GM12878 (cell line): Measurements from ENCODE around the gene WSCD2. TPM values are rescaled to one million over a fixed set of nuclear protein-coding genes. Genes with fewer than 3 reads are reported as not detected.

Experiments used
- ATAC-seq: fragments of 200-7000 bp; cut with Tn5 transposase; 3 replicates; pipeline ENCODE4 v1.9.1; 2020; ENCODE audit warnings: mild to moderate bottlenecking, moderate library complexity
- BruUV-seq: library from RNA; stranded (reverse); fragments of 400-500 nt; replicated peaks from 2 replicates; lab custom pipeline; 2021; lab: Mats Ljungman, UMichigan
- CTCF ChIA-PET: fragments of 300-600 bp; sonication (Branson Sonifier 250); formaldehyde crosslinking; extraction: SDS; loops from one replicate; lab custom pipeline; 2021; ENCODE audit warnings: inconsistent platforms; lab: Yijun Ruan, JAX
- POLR2A ChIA-PET: fragments of 350-600 bp; formaldehyde crosslinking; extraction: SDS; loops from one replicate; lab custom pipeline; 2021; ENCODE audit warnings: inconsistent platforms; lab: Charles Lee
- RAD21 ChIA-PET: fragments of 300-600 bp; sonication (Branson Sonifier 250); formaldehyde crosslinking; loops from one replicate; lab custom pipeline; 2023; ENCODE audit warnings: antibody characterized with exemption; ENCODE audit not compliant: unreplicated experiment; lab: Charles Lee
- SMC1A ChIA-PET: fragments of 300-600 bp; sonication (Branson Sonifier 250); formaldehyde crosslinking; loops from one replicate; lab custom pipeline; 2023; ENCODE audit not compliant: unreplicated experiment, uncharacterized antibody; lab: Charles Lee
- DNase-seq: peaks from one replicate; pipeline ENCODE4 v3.0.0-alpha.2; 2011; ENCODE audit warnings: low read depth, low spot score
- FAIRE-seq: peaks from 3 replicates; lab custom pipeline; 2011; peaks lifted over from hg19 to GRCh38; lab: Jason Lieb, UNC
- H2AFZ ChIP-seq: 2 replicates; pipeline ENCODE4 v1.6.0; 2011; ENCODE audit warnings: low read depth, low read length, control low read depth; ENCODE audit not compliant: control insufficient read depth
- H3K27ac ChIP-seq: 2 replicates; pipeline ENCODE4 v1.5.1; 2011; ENCODE audit warnings: control low read depth; ENCODE audit not compliant: control insufficient read depth, insufficient read depth
- H3K27me3 ChIP-seq, 2 experiments: replicated peaks in 1 of 2; 2 replicates each; pipeline versions ENCODE4 v1.6.0 to v1.6.1; 2011; ENCODE audit warnings: low read length in 1 of 2; ENCODE audit not compliant: control insufficient read depth in 2 of 2, insufficient read depth in 2 of 2
- H3K36me3 ChIP-seq, 2 experiments: 2 replicates each; pipeline ENCODE4 v1.5.1; 2011; ENCODE audit warnings: low read length in 1 of 2; ENCODE audit not compliant: control insufficient read depth in 2 of 2, insufficient read depth in 2 of 2
- H3K4me1 ChIP-seq: 2 replicates; pipeline ENCODE4 v1.6.1; 2011; ENCODE audit warnings: mild to moderate bottlenecking, low read length, moderate library complexity, mixed read lengths; ENCODE audit not compliant: control insufficient read depth, insufficient read depth
- H3K4me2 ChIP-seq: 2 replicates; pipeline ENCODE4 v1.6.0; 2011; ENCODE audit warnings: control low read depth; ENCODE audit not compliant: control insufficient read depth, insufficient read depth
- H3K4me3 ChIP-seq: fragments of 200-600 bp; sonication (generic); 2 replicates; pipeline ENCODE4 v1.5.1; 2016
- H3K79me2 ChIP-seq: 2 replicates; pipeline ENCODE4 v1.6.0; 2011; ENCODE audit warnings: low read length; ENCODE audit not compliant: control insufficient read depth, insufficient read depth
- H3K9ac ChIP-seq: 2 replicates; pipeline ENCODE4 v1.8.0; 2011; ENCODE audit warnings: low read length, control low read depth, mixed read lengths; ENCODE audit not compliant: control insufficient read depth, insufficient read depth
- H3K9me3 ChIP-seq: replicated peaks from 3 replicates; pipeline ENCODE4 v1.5.1; 2011; ENCODE audit warnings: mild to moderate bottlenecking, low read length; ENCODE audit not compliant: control insufficient read depth, insufficient read depth
- H4K20me1 ChIP-seq: 2 replicates; pipeline ENCODE4 v1.6.0; 2011; ENCODE audit not compliant: control insufficient read depth, insufficient read depth
- BACH1 ChIP-seq: fragments of 450-650 bp; IDR thresholded peaks from 2 replicates; pipeline ENCODE4 v1.6.1; 2017; ENCODE audit warnings: mild to moderate bottlenecking, borderline replicate concordance
- EED ChIP-seq: sonication (generic); IDR thresholded peaks from 2 replicates; pipeline ENCODE4 v1.6.1; 2016; ENCODE audit warnings: antibody characterized with exemption, low read depth
- GABPA ChIP-seq: IDR thresholded peaks from 2 replicates; pipeline ENCODE4 v1.6.1; 2014; ENCODE audit warnings: antibody characterized with exemption, low read depth, mild to moderate bottlenecking, inconsistent platforms
- HDAC6 ChIP-seq: fragments of 200-600 bp; sonication (generic); IDR thresholded peaks from one replicate; pipeline ENCODE4 v1.8.0; 2017; ENCODE audit warnings: antibody characterized with exemption; ENCODE audit not compliant: unreplicated experiment
- MXI1 ChIP-seq: fragments of 150-350 bp; IDR thresholded peaks from 2 replicates; pipeline ENCODE4 v1.6.1; 2011; ENCODE audit warnings: low read depth, mild to moderate bottlenecking, inconsistent platforms, low read length, improper control_type of control experiment
- NFYB ChIP-seq: IDR thresholded peaks from 2 replicates; pipeline ENCODE4 v1.6.1; 2011; ENCODE audit warnings: low read depth, mild to moderate bottlenecking, low read length, improper control_type of control experiment, moderate library complexity; ENCODE audit not compliant: insufficient read depth
- NR2F1 ChIP-seq: fragments of 450-650 bp; conservative IDR thresholded peaks from 2 replicates; pipeline ENCODE4 v1.6.1; 2017; ENCODE audit warnings: mild to moderate bottlenecking
- PAX5 ChIP-seq: IDR thresholded peaks from 2 replicates; pipeline ENCODE4 v1.6.1; 2011; ENCODE audit warnings: low read depth, low read length, borderline replicate concordance
- POLR2AphosphoS2 ChIP-seq: IDR thresholded peaks from 2 replicates; pipeline ENCODE4 v1.6.1; 2011; ENCODE audit warnings: low read depth, mild to moderate bottlenecking, low read length, improper control_type of control experiment, moderate library complexity
- WGBS: methylation state at CpG from one replicate; pipeline ENCODE4 v1.1.6; 2016; ENCODE audit warnings: low lambda C conversion rate; ENCODE audit not compliant: insufficient replicate concordance, insufficient coverage; ENCODE audit errors: missing lambda C conversion rate; 5-methylcytosine and 5-hydroxymethylcytosine counted together
- in situ Hi-C: fragments of 300-500 bp; cut with MboI; formaldehyde crosslinking; loops from 9 replicates; pipeline ENCODE4 v1.14.3; 2018; ENCODE audit warnings: mixed read lengths
- intact Hi-C: fragments of 100-400 bp; cut with micrococcal nuclease; formaldehyde crosslinking; loops from one replicate; pipeline ENCODE4 v1.14.2; 2022; ENCODE audit not compliant: unreplicated experiment
- polyA plus RNA-seq, 11 experiments: library from polyadenylated mRNA; depleted of rRNA in 4 of 11; unstranded in 6 of 11; stranded (reverse) in 5 of 11; fragments of >200 nt; fragmentation: Nextera tagmentation in 4 of 11; fragmentation: Illumina TruSeq in 1 of 11; extraction: Ambion mirVana in 4 of 11; extraction: Trizol in 1 of 11; gene quantifications; 1 replicate in 1 of 11; 2 replicates in 10 of 11; pipeline versions ENCODE4 v1.2.1 to v1.2.3, GENCODE V29; 2011 to 2016; ENCODE audit warnings: inconsistent platforms in 2 of 11, missing spikeins in 2 of 11, low read depth in 1 of 11
- total RNA-seq, 4 experiments: library from RNA; depleted of rRNA in 3 of 4; stranded (reverse); fragments of >200 nt in 3 of 4; fragmentation: Illumina TruSeq in 1 of 4; extraction: Trizol in 1 of 4; gene quantifications; 2 replicates each; pipeline versions ENCODE4 v1.2.1 to v1.2.3, GENCODE V29; 2013 to 2021
- TF ChIP-seq, protein P1 (sequence below): fragments of 450-650 bp; formaldehyde crosslinking; IDR thresholded peaks from 2 replicates; pipeline ENCODE4 v1.4.0; 2020; ENCODE audit warnings: mild to moderate bottlenecking, moderate library complexity
- TF ChIP-seq, protein P2 (sequence below): IDR thresholded peaks from 2 replicates; pipeline ENCODE4 v1.6.1; 2012; ENCODE audit warnings: low read depth, low read length, improper control_type of control experiment

Gene WSCD2
- total and polyA plus RNA-seq, 10 of the 15 experiments (the other 5 are each of a cell fraction or from before 2014, with no cell fraction given): 0.41 TPM; not detected in 9

DNA sequence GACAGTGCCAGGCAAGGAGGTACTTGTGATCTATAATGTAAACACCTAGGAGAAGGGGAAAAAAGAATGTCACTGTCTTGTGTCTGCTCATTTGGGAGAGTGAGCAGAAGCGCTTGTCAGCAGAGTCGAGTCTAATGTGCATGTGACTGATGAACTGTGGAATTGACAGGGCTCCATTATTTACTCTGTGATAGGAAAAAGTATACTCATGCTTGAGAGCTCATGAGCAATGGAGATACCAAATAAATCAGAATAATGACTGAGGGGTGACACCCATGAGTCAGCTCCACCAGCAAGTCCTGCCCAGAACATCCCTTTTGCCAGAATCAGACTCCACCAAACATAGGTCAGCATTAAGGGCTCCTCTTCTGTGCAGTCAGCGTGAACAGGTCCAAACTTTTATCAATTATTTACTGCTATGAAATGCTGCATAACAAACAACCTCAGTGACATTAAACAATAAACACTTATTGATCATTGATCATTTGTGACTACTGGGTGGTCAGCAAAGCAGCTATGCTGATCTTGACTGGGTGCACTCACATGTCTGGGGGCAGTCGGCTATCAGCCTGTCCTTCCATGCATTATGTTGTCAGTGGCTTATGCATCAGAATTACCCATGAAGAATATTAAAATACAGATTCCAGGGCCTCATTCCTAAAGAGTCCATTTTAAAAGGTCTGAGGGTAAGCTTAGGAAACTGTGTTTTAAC is 29.2 kb upstream of the WSCD2 start:
- CTCF ChIA-PET: interaction anchor here (0.6 to 1.3 kb wide), 2 partner anchors 8 to 662 kb away, joined by 3 read pairs; no protein-coding TSS in a partner anchor
- POLR2A ChIA-PET: interaction anchor here (1.1 kb wide), 1 partner anchor 92 kb away, joined by 3 read pairs; no protein-coding TSS in a partner anchor

More for the DNA sequence above, 29.2 kb upstream of the WSCD2 start:
- no TSS peak for BruUV-seq
- TF ChIP-seq POLR2AphosphoS2 (no peak), MXI1 (no peak), EED (no peak), GABPA (no peak), HDAC6 (no peak), PAX5 (no peak), NFYB (no peak), NR2F1 (no peak), BACH1 (no peak)
- TF ChIP-seq, protein P1, sequence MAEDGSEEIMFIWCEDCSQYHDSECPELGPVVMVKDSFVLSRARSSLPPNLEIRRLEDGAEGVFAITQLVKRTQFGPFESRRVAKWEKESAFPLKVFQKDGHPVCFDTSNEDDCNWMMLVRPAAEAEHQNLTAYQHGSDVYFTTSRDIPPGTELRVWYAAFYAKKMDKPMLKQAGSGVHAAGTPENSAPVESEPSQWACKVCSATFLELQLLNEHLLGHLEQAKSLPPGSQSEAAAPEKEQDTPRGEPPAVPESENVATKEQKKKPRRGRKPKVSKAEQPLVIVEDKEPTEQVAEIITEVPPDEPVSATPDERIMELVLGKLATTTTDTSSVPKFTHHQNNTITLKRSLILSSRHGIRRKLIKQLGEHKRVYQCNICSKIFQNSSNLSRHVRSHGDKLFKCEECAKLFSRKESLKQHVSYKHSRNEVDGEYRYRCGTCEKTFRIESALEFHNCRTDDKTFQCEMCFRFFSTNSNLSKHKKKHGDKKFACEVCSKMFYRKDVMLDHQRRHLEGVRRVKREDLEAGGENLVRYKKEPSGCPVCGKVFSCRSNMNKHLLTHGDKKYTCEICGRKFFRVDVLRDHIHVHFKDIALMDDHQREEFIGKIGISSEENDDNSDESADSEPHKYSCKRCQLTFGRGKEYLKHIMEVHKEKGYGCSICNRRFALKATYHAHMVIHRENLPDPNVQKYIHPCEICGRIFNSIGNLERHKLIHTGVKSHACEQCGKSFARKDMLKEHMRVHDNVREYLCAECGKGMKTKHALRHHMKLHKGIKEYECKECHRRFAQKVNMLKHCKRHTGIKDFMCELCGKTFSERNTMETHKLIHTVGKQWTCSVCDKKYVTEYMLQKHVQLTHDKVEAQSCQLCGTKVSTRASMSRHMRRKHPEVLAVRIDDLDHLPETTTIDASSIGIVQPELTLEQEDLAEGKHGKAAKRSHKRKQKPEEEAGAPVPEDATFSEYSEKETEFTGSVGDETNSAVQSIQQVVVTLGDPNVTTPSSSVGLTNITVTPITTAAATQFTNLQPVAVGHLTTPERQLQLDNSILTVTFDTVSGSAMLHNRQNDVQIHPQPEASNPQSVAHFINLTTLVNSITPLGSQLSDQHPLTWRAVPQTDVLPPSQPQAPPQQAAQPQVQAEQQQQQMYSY: no peak
- TF ChIP-seq, protein P2, sequence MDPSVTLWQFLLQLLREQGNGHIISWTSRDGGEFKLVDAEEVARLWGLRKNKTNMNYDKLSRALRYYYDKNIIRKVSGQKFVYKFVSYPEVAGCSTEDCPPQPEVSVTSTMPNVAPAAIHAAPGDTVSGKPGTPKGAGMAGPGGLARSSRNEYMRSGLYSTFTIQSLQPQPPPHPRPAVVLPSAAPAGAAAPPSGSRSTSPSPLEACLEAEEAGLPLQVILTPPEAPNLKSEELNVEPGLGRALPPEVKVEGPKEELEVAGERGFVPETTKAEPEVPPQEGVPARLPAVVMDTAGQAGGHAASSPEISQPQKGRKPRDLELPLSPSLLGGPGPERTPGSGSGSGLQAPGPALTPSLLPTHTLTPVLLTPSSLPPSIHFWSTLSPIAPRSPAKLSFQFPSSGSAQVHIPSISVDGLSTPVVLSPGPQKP: no peak
- TF ChIP-seq, all 136 proteins: peak for 0
- ChIA-PET RAD21 (interaction anchor here (0.9 kb wide), 1 partner anchor 357 kb away, joined by 4 read pairs; no protein-coding TSS in a partner anchor), SMC1A (no interaction called here)
- Histone ChIP-seq H3K36me3 (no peaks in the 10 kb centered on the region), H4K20me1 (no peaks in the 10 kb centered on the region), H3K4me3 (no peak overlapping the region), H3K79me2 (no peaks in the 10 kb centered on the region), H3K27ac (no peak overlapping the region), H3K4me2 (no peak overlapping the region), H3K4me1 (no peaks in the 10 kb centered on the region; the same call in 1 of the 2 replicates), H2AFZ (no peak overlapping the region), H3K27me3 (no peaks in the 10 kb centered on the region), H3K9me3 (no peaks in the 10 kb centered on the region), H3K9ac (no peak overlapping the region)
- WGBS: 32% methylated on average over 4 of the region's 4 CpGs
- DNase-seq: no peak
- FAIRE-seq: no peak
- ATAC-seq: no peak
- in situ Hi-C loops (no loop called here), intact Hi-C loops (loop anchor here (5.0 to 10.0 kb wide), 4 partner anchors 92 to 412 kb away; no protein-coding TSS in a partner anchor)
